Ishikawa (cell line): ENCODE data around the gene VAV3.

Experiments used
- CEBPB ChIP-seq: IDR thresholded peaks from 2 replicates; pipeline ENCODE4 v1.6.1; 2012
- CREB1 ChIP-seq: IDR thresholded peaks from 2 replicates; pipeline ENCODE4 v1.6.1; 2012; ENCODE audit warnings: low read depth
- EGR1 ChIP-seq: IDR thresholded peaks from 2 replicates; pipeline ENCODE4 v1.6.1; 2012
- EP300 ChIP-seq: IDR thresholded peaks from 2 replicates; pipeline ENCODE4 v1.6.1; 2012; ENCODE audit warnings: borderline replicate concordance
- FOXM1 ChIP-seq: IDR thresholded peaks from 2 replicates; pipeline ENCODE4 v1.6.1; 2012; ENCODE audit warnings: low read depth, borderline replicate concordance
- MAX ChIP-seq: IDR thresholded peaks from 2 replicates; pipeline ENCODE4 v1.6.1; 2012
- NFIC ChIP-seq: IDR thresholded peaks from 2 replicates; pipeline ENCODE4 v1.6.1; 2012
- RAD21 ChIP-seq: IDR thresholded peaks from 2 replicates; pipeline ENCODE4 v1.6.1; 2012; ENCODE audit warnings: low read depth
- REST ChIP-seq: IDR thresholded peaks from 2 replicates; pipeline ENCODE4 v1.6.1; 2012; ENCODE audit warnings: low read depth, mild to moderate bottlenecking
- TAF1 ChIP-seq: IDR thresholded peaks from 2 replicates; pipeline ENCODE4 v1.6.1; 2012; ENCODE audit warnings: low read depth, mild to moderate bottlenecking
- TCF12 ChIP-seq: IDR thresholded peaks from 2 replicates; pipeline ENCODE4 v1.6.1; 2012; ENCODE audit warnings: low read depth
- TEAD4 ChIP-seq: IDR thresholded peaks from 2 replicates; pipeline ENCODE4 v1.6.1; 2012
- USF1 ChIP-seq: IDR thresholded peaks from 2 replicates; pipeline ENCODE4 v1.6.1; 2012
- YY1 ChIP-seq: IDR thresholded peaks from 2 replicates; pipeline ENCODE4 v1.6.1; 2012; ENCODE audit warnings: low read depth
- ZBTB7A ChIP-seq: IDR thresholded peaks from 2 replicates; pipeline ENCODE4 v1.6.1; 2012; ENCODE audit warnings: low read depth

Gene VAV3

GRCh38 chr1:107795994-107796393 lies 169.0 kb downstream of the VAV3 start:
- TF ChIP-seq EP300: no peak
- TF ChIP-seq USF1: no peak
- no peak for TF ChIP-seq CEBPB
- no peak for TF ChIP-seq REST
- no peak for TF ChIP-seq CREB1
- no peak for TF ChIP-seq TCF12
- TF ChIP-seq TEAD4: no peak
- no peak for TF ChIP-seq FOXM1
- no peak for TF ChIP-seq YY1
- TF ChIP-seq RAD21: no peak
- TF ChIP-seq ZBTB7A: no peak
- TF ChIP-seq MAX: no peak
- TF ChIP-seq EGR1: no peak
- no peak for TF ChIP-seq TAF1
- no peak for TF ChIP-seq NFIC

GRCh38 chr1:107795441-107795840 lies 169.5 kb downstream of the VAV3 start:
- no peak for TF ChIP-seq RAD21
- TF ChIP-seq MAX: no peak
- TF ChIP-seq CEBPB: no peak
- TF ChIP-seq REST: no peak
- no peak for TF ChIP-seq EGR1
- no peak for TF ChIP-seq YY1
- TF ChIP-seq TAF1: no peak
- no peak for TF ChIP-seq TEAD4
- TF ChIP-seq NFIC: no peak
- TF ChIP-seq TCF12: no peak
- TF ChIP-seq USF1: no peak
- no peak for TF ChIP-seq CREB1
- TF ChIP-seq EP300: no peak
- no peak for TF ChIP-seq ZBTB7A
- no peak for TF ChIP-seq FOXM1

GRCh38 chr1:107794571-107794970 lies 170.4 kb downstream of the VAV3 start:
- TF ChIP-seq NFIC (no peak), CEBPB (no peak), EGR1 (no peak)

- TF ChIP-seq USF1 (no peak), YY1 (no peak), EGR1 (no peak), EP300 (no peak), MAX (no peak), CREB1 (no peak), REST (no peak), ZBTB7A (no peak), TEAD4 (no peak), TAF1 (no peak), RAD21 (no peak), FOXM1 (no peak), TCF12 (no peak), NFIC (no peak), CEBPB (no peak)
Measured at GRCh38 chr1:107793896-107794453, 171.0 kb downstream of the VAV3 start.
